Smooth muscle cell (in vitro differentiated cells): ENCODE data around the gene RBM6. TPM values are rescaled to one million over a fixed set of nuclear protein-coding genes. Genes with fewer than 3 reads are reported as not detected.
"Not testable (repeated sequence)": the region's sequence is repeated elsewhere in the genome, so short reads cannot be mapped to it uniquely, and the experiment has no call there.

ENCODE experiments used
- DNase-seq: peaks from one replicate; lab custom pipeline; 2025; ENCODE audit not compliant: unreplicated experiment; lab: John Stamatoyannopoulos, UW
- H2AFZ ChIP-seq: fragments of 200-600 bp; sonication (generic); 2 replicates; pipeline ENCODE4 v1.6.0; 2016; ENCODE audit warnings: antibody characterized with exemption, low read depth, mild to moderate bottlenecking
- H3F3A ChIP-seq: fragments of 200-600 bp; sonication (generic); 2 replicates; pipeline ENCODE4 v1.6.0; 2017; ENCODE audit warnings: antibody characterized with exemption, low read depth
- H3K27ac ChIP-seq: fragments of 200-600 bp; sonication (generic); 2 replicates; pipeline ENCODE4 v1.5.1; 2016; ENCODE audit warnings: low read depth, mild to moderate bottlenecking
- H3K27me3 ChIP-seq: fragments of 200-600 bp; sonication (generic); 2 replicates; pipeline ENCODE4 v1.6.1; 2016; ENCODE audit warnings: low read depth, mild to moderate bottlenecking
- H3K36me3 ChIP-seq: fragments of 200-600 bp; sonication (generic); 2 replicates; pipeline ENCODE4 v1.5.1; 2016; ENCODE audit warnings: low read depth
- H3K4me1 ChIP-seq: fragments of 200-600 bp; sonication (generic); 2 replicates; pipeline ENCODE4 v1.5.1; 2016; ENCODE audit warnings: low read depth
- H3K4me2 ChIP-seq: fragments of 200-600 bp; sonication (generic); 2 replicates; pipeline ENCODE4 v1.6.0; 2016; ENCODE audit warnings: mild to moderate bottlenecking
- H3K4me3 ChIP-seq: fragments of 200-600 bp; sonication (generic); 2 replicates; pipeline ENCODE4 v1.5.1; 2016; ENCODE audit warnings: mild to moderate bottlenecking
- H3K79me2 ChIP-seq: fragments of 200-600 bp; sonication (generic); 2 replicates; pipeline ENCODE4 v1.6.0; 2016; ENCODE audit warnings: low read depth, mild to moderate bottlenecking
- H3K9ac ChIP-seq: fragments of 200-600 bp; sonication (generic); 2 replicates; pipeline ENCODE4 v1.6.0; 2016; ENCODE audit warnings: low read depth
- H3K9me3 ChIP-seq: fragments of 200-600 bp; sonication (generic); replicated peaks from 2 replicates; pipeline ENCODE4 v1.5.1; 2016; ENCODE audit warnings: low read depth
- H4K20me1 ChIP-seq: fragments of 200-600 bp; sonication (generic); 2 replicates; pipeline ENCODE4 v1.6.0; 2016; ENCODE audit warnings: low read depth
- WGBS: methylation state at CpG from one replicate; pipeline ENCODE4 v1.1.7; 2016; ENCODE audit warnings: low lambda C conversion rate; 5-methylcytosine and 5-hydroxymethylcytosine counted together
- polyA plus RNA-seq: library from polyadenylated mRNA; unstranded; fragments of >200 nt; fragmentation: Nextera tagmentation; extraction: Ambion mirVana; gene quantifications from 2 replicates; pipeline ENCODE4 v1.2.1, GENCODE V29; 2016
- total RNA-seq: library from RNA; depleted of rRNA; stranded (reverse); fragments of >200 nt; gene quantifications from 2 replicates; pipeline ENCODE4 v1.2.3, GENCODE V29; 2014
- TF ChIP-seq, protein P1 (sequence below): fragments of 200-600 bp; sonication (generic); IDR thresholded peaks from 2 replicates; pipeline ENCODE4 v1.5.1; 2017; ENCODE audit warnings: borderline replicate concordance, mild to moderate bottlenecking, antibody characterized with exemption; ENCODE audit not compliant: insufficient read depth, poor library complexity, severe bottlenecking

RBM6 gene
- total and polyA plus RNA-seq, 2 experiments from 2014 or later, result 41.7 to 45.6 TPM

- no peak overlapping the region for H2AFZ ChIP-seq
Measured at GRCh38 chr3:49901366-49902339, 38.3 kb upstream of the RBM6 start.

DNA sequence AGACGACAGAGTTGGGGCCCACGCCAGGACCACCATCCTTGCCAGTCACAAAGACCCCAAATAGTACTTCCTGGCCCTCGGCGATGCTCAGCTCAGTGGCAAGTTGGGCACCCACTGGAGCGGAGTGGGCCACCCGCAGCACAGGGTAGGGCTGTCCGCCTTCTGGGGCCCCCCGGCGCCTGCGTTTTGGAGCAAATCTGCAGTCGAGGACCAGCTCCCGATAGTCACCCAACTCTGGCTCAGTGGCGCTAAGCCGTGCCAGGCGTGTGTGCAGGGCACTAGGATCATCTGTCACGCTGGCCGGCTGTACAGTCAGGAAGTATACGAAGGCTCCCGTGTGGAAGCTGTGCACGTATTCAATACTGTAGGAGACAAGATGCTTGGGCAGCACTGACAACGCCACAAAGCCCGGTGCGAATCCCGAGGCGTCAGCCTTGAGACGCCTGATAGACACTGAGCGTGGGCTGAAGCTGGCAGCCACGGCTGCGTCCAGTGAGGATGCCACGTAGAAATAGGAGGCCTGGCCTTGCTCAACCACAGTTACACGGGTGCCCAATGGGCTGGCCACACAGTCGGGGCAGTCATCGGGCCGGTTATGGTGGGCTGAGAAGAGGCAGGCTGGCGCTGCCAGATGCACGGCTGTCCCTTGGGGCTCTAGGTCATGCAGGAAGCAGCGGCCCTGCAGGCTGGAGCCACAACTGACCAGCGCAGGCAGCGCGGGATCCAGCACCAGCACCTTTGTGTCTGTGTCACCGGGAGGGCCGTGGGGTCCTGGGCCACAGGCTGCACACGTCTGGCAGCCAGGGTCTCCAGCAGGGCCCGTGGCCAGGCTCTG, 37.2 kb upstream of the RBM6 start:
- H3K4me3 ChIP-seq, result no peak overlapping the region
- no peak for DNase-seq
- TF ChIP-seq, protein P1, sequence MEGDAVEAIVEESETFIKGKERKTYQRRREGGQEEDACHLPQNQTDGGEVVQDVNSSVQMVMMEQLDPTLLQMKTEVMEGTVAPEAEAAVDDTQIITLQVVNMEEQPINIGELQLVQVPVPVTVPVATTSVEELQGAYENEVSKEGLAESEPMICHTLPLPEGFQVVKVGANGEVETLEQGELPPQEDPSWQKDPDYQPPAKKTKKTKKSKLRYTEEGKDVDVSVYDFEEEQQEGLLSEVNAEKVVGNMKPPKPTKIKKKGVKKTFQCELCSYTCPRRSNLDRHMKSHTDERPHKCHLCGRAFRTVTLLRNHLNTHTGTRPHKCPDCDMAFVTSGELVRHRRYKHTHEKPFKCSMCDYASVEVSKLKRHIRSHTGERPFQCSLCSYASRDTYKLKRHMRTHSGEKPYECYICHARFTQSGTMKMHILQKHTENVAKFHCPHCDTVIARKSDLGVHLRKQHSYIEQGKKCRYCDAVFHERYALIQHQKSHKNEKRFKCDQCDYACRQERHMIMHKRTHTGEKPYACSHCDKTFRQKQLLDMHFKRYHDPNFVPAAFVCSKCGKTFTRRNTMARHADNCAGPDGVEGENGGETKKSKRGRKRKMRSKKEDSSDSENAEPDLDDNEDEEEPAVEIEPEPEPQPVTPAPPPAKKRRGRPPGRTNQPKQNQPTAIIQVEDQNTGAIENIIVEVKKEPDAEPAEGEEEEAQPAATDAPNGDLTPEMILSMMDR, result no peak
- no peaks in the 10 kb centered on the region for H3K79me2 ChIP-seq
- no peak overlapping the region for H3K9ac ChIP-seq
- no peak overlapping the region for H3K27ac ChIP-seq
- no peaks in the 10 kb centered on the region for H3K27me3 ChIP-seq
- H3K4me1 ChIP-seq, result peaks cover 10% of the 10 kb centered on the region
- no peaks in the 10 kb centered on the region for H4K20me1 ChIP-seq
- WGBS, result 93% methylated on average over 43 of the region's 44 CpGs
- no peaks in the 10 kb centered on the region for H3K9me3 ChIP-seq
- H3K36me3 ChIP-seq, result no peaks in the 10 kb centered on the region
- peaks cover 5% of the 10 kb centered on the region for H3F3A ChIP-seq
- no peak overlapping the region for H3K4me2 ChIP-seq
- no peak overlapping the region for H2AFZ ChIP-seq

More at GRCh38 chr3:49901366-49902339, 38.3 kb upstream of the RBM6 start:
- DNase-seq, result no peak
- Histone ChIP-seq H3K4me3 (no peak overlapping the region), H3K79me2 (no peaks in the 10 kb centered on the region), H3F3A (peaks cover 5% of the 10 kb centered on the region), H3K27ac (no peak overlapping the region), H3K9me3 (no peaks in the 10 kb centered on the region), H3K9ac (no peak overlapping the region), H3K4me2 (no peak overlapping the region), H3K27me3 (no peaks in the 10 kb centered on the region), H3K4me1 (peaks cover 10% of the 10 kb centered on the region), H4K20me1 (no peaks in the 10 kb centered on the region), H3K36me3 (no peaks in the 10 kb centered on the region)
- TF ChIP-seq, protein P1, result no peak
- WGBS, result 76% methylated on average over 10 of the region's 11 CpGs

GRCh38 chr3:49903451-49904424, 36.2 kb upstream of the RBM6 start, which contains the start of gene MST1R:
TSS of gene MST1R (minus strand) at chr3:49903873. CDS start at chr3:49903609, 264 bp downstream.
- Histone ChIP-seq H3K4me3 (peak within 1 kb of the TSS; percentile 36), H3K36me3 (no peaks in the 10 kb centered on the region), H3F3A (peaks cover 5% of the 10 kb centered on the region), H3K4me2 (peak within 1 kb of the TSS; percentile 84), H3K4me1 (peaks cover 10% of the 10 kb centered on the region), H3K79me2 (no peaks in the 10 kb centered on the region), H3K9ac (no peak within 1 kb of the TSS), H2AFZ (peak within 1 kb of the TSS; percentile 30), H3K27ac (no peak within 1 kb of the TSS), H3K27me3 (no peaks in the 10 kb centered on the region), H4K20me1 (no peaks in the 10 kb centered on the region), H3K9me3 (no peaks in the 10 kb centered on the region)
- TF ChIP-seq, protein P1, result no peak
- no peak for DNase-seq
- WGBS, result 37% methylated on average over 50 of the region's 65 CpGs

DNA sequence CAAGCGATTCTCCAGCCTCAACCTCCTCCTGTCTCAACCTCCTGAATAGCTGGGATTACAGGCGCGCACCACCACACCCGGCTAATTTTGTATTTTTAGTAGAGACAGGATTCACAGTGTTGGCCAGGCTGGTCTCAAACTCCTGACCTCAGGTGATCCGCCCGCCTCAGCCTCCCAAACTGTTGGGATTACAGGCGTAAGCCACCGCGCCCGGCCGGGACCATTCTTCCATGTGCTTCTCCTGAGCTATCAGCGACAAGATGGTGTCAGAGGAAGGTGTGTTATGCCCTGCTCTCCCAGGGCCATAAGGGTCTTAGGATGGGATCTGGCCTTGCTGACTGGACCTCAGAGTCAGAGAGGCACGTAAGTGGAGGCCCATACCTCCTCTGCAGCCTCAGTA, 35.5 kb upstream of the RBM6 start:
- H3K9ac ChIP-seq, H3K4me3 ChIP-seq: not testable (repeated sequence)
- 99% methylated on average over 12 of the region's 13 CpGs for WGBS

More for the DNA sequence above, 35.5 kb upstream of the RBM6 start:
- not testable (repeated sequence) for H3K36me3 ChIP-seq, H3K9me3 ChIP-seq, H3F3A ChIP-seq, H3K4me2 ChIP-seq, H2AFZ ChIP-seq, H3K4me1 ChIP-seq, H3K79me2 ChIP-seq, DNase-seq, H3K27ac ChIP-seq, H3K27me3 ChIP-seq, H4K20me1 ChIP-seq
